Endothelial cell (in vitro differentiated cells): ENCODE measurements around the gene RORB. TPM values are rescaled to one million over a fixed set of nuclear protein-coding genes. Genes with fewer than 3 reads are reported as not detected.

Experiments
- DNase-seq: peaks from one replicate; pipeline ENCODE4 v3.0.0; 2021; ENCODE audit warnings: low spot score
- H3K27ac Mint-ChIP-seq: one replicate; pipeline ENCODE4 v1.8.0; 2021; ENCODE audit warnings: mixed read lengths, inconsistent platforms; ENCODE audit not compliant: unreplicated experiment
- H3K27me3 Mint-ChIP-seq: one replicate; pipeline ENCODE4 v1.8.0; 2021; ENCODE audit warnings: mild to moderate bottlenecking, moderate library complexity, mixed read lengths, inconsistent platforms; ENCODE audit not compliant: unreplicated experiment
- H3K36me3 Mint-ChIP-seq: one replicate; pipeline ENCODE4 v1.8.0; 2021; ENCODE audit warnings: mild to moderate bottlenecking, low read depth, mixed read lengths, inconsistent platforms; ENCODE audit not compliant: unreplicated experiment
- H3K4me1 Mint-ChIP-seq: one replicate; pipeline ENCODE4 v1.8.0; 2021; ENCODE audit warnings: mild to moderate bottlenecking, mixed read lengths, inconsistent platforms; ENCODE audit not compliant: unreplicated experiment
- H3K4me3 Mint-ChIP-seq: one replicate; pipeline ENCODE4 v1.8.0; 2021; ENCODE audit warnings: mild to moderate bottlenecking, mixed read lengths, inconsistent platforms; ENCODE audit not compliant: unreplicated experiment
- H3K9me3 Mint-ChIP-seq: one replicate; pipeline ENCODE4 v1.8.0; 2021; ENCODE audit warnings: mixed read lengths, inconsistent platforms; ENCODE audit not compliant: unreplicated experiment
- CTCF ChIP-seq: fragments of 200-600 bp; sonication (generic); IDR thresholded peaks from one replicate; pipeline ENCODE4 v1.5.0; 2021; ENCODE audit warnings: antibody characterized with exemption; ENCODE audit not compliant: unreplicated experiment
- total RNA-seq: library from RNA; stranded (reverse); fragmentation: NEBNext Ultra II Directional; extraction: Animal tissue kit (Norgen Biotek cat#: 25700); gene quantifications from one replicate; pipeline ENCODE4 v1.2.1, GENCODE V29; 2021; ENCODE audit not compliant: unreplicated experiment

RORB gene
- total RNA-seq, 1 donor from 2014 or later = 0.51 TPM

- Mint-ChIP-seq H3K27me3 (peaks cover 17% of the 10 kb centered on the region), H3K4me3 (peak overlapping the region; percentile 91), H3K36me3 (no peaks in the 10 kb centered on the region), H3K9me3 (no peaks in the 10 kb centered on the region), H3K27ac (no peak overlapping the region), H3K4me1 (peaks cover 26% of the 10 kb centered on the region)
- no peak for TF ChIP-seq CTCF
- peak; percentile 14 for DNase-seq
These were observed 2.8 kb downstream of the RORB start for GRCh38 chr9:74499770-74500583.

- Mint-ChIP-seq H3K27ac (no peak overlapping the region), H3K27me3 (peaks cover 17% of the 10 kb centered on the region), H3K4me3 (peak overlapping the region; percentile 91), H3K36me3 (no peaks in the 10 kb centered on the region), H3K9me3 (no peaks in the 10 kb centered on the region), H3K4me1 (peaks cover 26% of the 10 kb centered on the region)
- peak; percentile 17 for DNase-seq
- TF ChIP-seq CTCF = no peak
These were observed 3.4 kb downstream of the RORB start for GRCh38 chr9:74500584-74500924.

- no peak for DNase-seq
- Mint-ChIP-seq H3K9me3 (no peaks in the 10 kb centered on the region), H3K27me3 (peaks cover 15% of the 10 kb centered on the region), H3K4me3 (no peak overlapping the region), H3K27ac (no peak overlapping the region), H3K4me1 (peaks cover 26% of the 10 kb centered on the region), H3K36me3 (no peaks in the 10 kb centered on the region)
- TF ChIP-seq CTCF = no peak
These were observed 4.4 kb downstream of the RORB start for GRCh38 chr9:74501570-74501969.

GRCh38 chr9:74503219-74503618 lies 6.1 kb downstream of the RORB start:
- H3K27ac Mint-ChIP-seq = no peak overlapping the region
- H3K36me3 Mint-ChIP-seq = no peaks in the 10 kb centered on the region
- no peak for TF ChIP-seq CTCF
- no peak for DNase-seq
- no peaks in the 10 kb centered on the region for H3K9me3 Mint-ChIP-seq
- peaks cover 9% of the 10 kb centered on the region for H3K27me3 Mint-ChIP-seq
- peaks cover 16% of the 10 kb centered on the region for H3K4me1 Mint-ChIP-seq
- H3K4me3 Mint-ChIP-seq = no peak overlapping the region

- H3K27me3 Mint-ChIP-seq = peaks cover 9% of the 10 kb centered on the region
- no peaks in the 10 kb centered on the region for H3K36me3 Mint-ChIP-seq
- H3K9me3 Mint-ChIP-seq = no peaks in the 10 kb centered on the region
- DNase-seq = no peak
- H3K4me1 Mint-ChIP-seq = peaks cover 16% of the 10 kb centered on the region
- no peak for TF ChIP-seq CTCF
- H3K4me3 Mint-ChIP-seq = no peak overlapping the region
- H3K27ac Mint-ChIP-seq = no peak overlapping the region
These were observed 6.5 kb downstream of the RORB start for GRCh38 chr9:74503666-74504065.
